Hepatocyte (in vitro differentiated cells): ENCODE data around the gene IRF2BPL.

ENCODE experiments used
- CTCF ChIP-seq: fragments of 200-600 bp; sonication (generic); IDR thresholded peaks from 2 replicates; pipeline ENCODE4 v1.5.1; 2016; ENCODE audit warnings: antibody characterized with exemption, mild to moderate bottlenecking; ENCODE audit not compliant: poor library complexity
- EZH2 ChIP-seq: fragments of 200-600 bp; sonication (generic); IDR thresholded peaks from 2 replicates; pipeline ENCODE4 v1.6.1; 2016; ENCODE audit warnings: antibody characterized with exemption, mild to moderate bottlenecking, borderline replicate concordance

GRCh38 chr14:77002335-77002734, 26.2 kb downstream of the IRF2BPL start:
- TF ChIP-seq EZH2 (no peak), CTCF (no peak)
